Endothelial cell of umbilical vein (primary cell): Measurements from ENCODE around the gene PRKCD.

ENCODE experiments used
- EZH2 ChIP-seq: IDR thresholded peaks from 2 replicates; pipeline ENCODE4 v1.6.1; 2012; ENCODE audit warnings: borderline replicate concordance, low read depth, mild to moderate bottlenecking, moderate library complexity, low read length, inconsistent platforms; ENCODE audit not compliant: severe bottlenecking
- FOS ChIP-seq: IDR thresholded peaks from 2 replicates; pipeline ENCODE4 v1.6.1; 2011; ENCODE audit warnings: mild to moderate bottlenecking, low read length, moderate library complexity, borderline replicate concordance; ENCODE audit not compliant: insufficient read depth
- GATA2 ChIP-seq: IDR thresholded peaks from 2 replicates; pipeline ENCODE4 v1.7.0; 2011; ENCODE audit warnings: low read depth, mild to moderate bottlenecking, moderate library complexity, mixed read lengths, low read length; ENCODE audit not compliant: insufficient read length, insufficient read depth
- JUN ChIP-seq: IDR thresholded peaks from 2 replicates; pipeline ENCODE4 v1.6.1; 2011; ENCODE audit warnings: borderline replicate concordance, low read depth; ENCODE audit not compliant: insufficient read length, insufficient read depth
- MYC ChIP-seq: IDR thresholded peaks from one replicate; pipeline ENCODE4 v1.6.1; 2011; ENCODE audit warnings: mild to moderate bottlenecking, low read depth, low read length
- POLR2A ChIP-seq: IDR thresholded peaks from 2 replicates; pipeline ENCODE4 v1.6.1; 2012; ENCODE audit warnings: low read depth, mild to moderate bottlenecking, control low read depth, low read length
- POLR2AphosphoS5 ChIP-seq: IDR thresholded peaks from 2 replicates; pipeline ENCODE4 v1.6.1; 2012; ENCODE audit warnings: low read depth, mild to moderate bottlenecking, control low read depth, low read length, moderate library complexity; ENCODE audit not compliant: insufficient read depth
- TF ChIP-seq, protein P1 (sequence below), 2 donors: IDR thresholded peaks; 1 replicate in 1 of 2; 2 replicates in 1 of 2; pipeline ENCODE4 v1.5.1; 2011; ENCODE audit warnings: low read length in 2 of 2, mild to moderate bottlenecking in 2 of 2, moderate library complexity in 2 of 2, control low read depth in 1 of 2, inconsistent platforms in 1 of 2, low read depth in 1 of 2; ENCODE audit not compliant: insufficient read depth in 1 of 2; ENCODE audit errors: extremely low read depth in 1 of 2
- TF ChIP-seq, protein P2 (sequence below): IDR thresholded peaks from 2 replicates; pipeline ENCODE4 v1.6.1; 2011; ENCODE audit not compliant: insufficient read depth, insufficient read length

DNA sequence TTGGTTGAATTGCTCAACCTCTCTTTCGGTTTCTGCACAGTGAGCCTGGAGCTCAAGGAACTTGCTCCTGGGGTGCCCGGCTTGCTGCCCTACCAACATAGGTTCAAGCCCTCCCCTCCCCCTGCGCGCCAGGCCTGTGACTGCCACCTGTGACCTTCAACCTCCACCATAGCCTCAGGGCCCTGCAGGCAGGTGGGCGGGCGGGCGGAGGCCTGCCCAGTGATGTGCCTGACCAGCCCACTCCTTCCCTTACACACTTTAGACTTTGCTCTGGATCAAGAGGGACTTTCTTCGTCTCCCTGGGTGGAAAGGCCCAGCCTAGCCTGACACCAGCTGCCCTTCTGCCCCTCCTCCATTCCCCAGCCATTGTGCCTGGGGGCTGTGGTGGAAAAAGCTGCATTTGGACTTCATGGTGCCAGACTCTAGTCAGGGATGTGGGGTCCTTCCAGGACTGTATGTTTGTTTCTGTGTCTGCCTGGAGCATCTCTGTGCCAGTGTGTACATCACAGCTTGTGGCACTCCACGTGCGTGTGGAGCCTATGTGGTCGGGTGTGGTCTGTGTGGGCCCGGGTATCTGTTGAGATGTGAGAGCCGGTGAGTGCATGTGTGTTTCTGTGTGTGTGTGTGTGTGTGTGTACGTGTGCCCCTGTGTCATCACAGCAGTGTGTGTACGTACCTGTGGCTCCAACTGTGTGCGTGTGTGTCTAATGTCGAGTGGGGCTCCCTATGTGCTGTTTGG, 9.5 kb downstream of the PRKCD start:
- TF ChIP-seq POLR2AphosphoS5, result no peak
- no peak for TF ChIP-seq POLR2A
- TF ChIP-seq, protein P1, sequence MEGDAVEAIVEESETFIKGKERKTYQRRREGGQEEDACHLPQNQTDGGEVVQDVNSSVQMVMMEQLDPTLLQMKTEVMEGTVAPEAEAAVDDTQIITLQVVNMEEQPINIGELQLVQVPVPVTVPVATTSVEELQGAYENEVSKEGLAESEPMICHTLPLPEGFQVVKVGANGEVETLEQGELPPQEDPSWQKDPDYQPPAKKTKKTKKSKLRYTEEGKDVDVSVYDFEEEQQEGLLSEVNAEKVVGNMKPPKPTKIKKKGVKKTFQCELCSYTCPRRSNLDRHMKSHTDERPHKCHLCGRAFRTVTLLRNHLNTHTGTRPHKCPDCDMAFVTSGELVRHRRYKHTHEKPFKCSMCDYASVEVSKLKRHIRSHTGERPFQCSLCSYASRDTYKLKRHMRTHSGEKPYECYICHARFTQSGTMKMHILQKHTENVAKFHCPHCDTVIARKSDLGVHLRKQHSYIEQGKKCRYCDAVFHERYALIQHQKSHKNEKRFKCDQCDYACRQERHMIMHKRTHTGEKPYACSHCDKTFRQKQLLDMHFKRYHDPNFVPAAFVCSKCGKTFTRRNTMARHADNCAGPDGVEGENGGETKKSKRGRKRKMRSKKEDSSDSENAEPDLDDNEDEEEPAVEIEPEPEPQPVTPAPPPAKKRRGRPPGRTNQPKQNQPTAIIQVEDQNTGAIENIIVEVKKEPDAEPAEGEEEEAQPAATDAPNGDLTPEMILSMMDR (IDR thresholded peaks at IDR 0.05; ENCODE audit: extremely low read depth in 1 of 2, insufficient read depth in 1 of 2, low read depth in 1 of 2, low read length in 2 of 2), result no peak
- TF ChIP-seq, protein P2, sequence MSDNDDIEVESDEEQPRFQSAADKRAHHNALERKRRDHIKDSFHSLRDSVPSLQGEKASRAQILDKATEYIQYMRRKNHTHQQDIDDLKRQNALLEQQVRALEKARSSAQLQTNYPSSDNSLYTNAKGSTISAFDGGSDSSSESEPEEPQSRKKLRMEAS, result no peak
- TF ChIP-seq EZH2, result no peak
- no peak for TF ChIP-seq FOS
- TF ChIP-seq MYC, result no peak
- TF ChIP-seq JUN, result no peak
- TF ChIP-seq GATA2, result no peak
